Ovary (tissue), 9 donors: ENCODE measurements around the gene FRZB. TPM values are rescaled to one million over a fixed set of nuclear protein-coding genes. Genes with fewer than 3 reads are reported as not detected.

Experiments used
- DNase-seq, 5 donors: peaks; one replicate each; pipeline ENCODE4 v3.0.0-alpha.2; 2019 to 2020
- H3K27ac ChIP-seq, 2 donors: fragments of 200-600 bp; one replicate each; pipeline versions ENCODE4 v1.5.1 to v1.8.0; 2019 to 2022
- H3K27me3 ChIP-seq: fragments of 200-600 bp; one replicate; pipeline ENCODE4 v1.8.0; 2022
- H3K36me3 ChIP-seq: fragments of 200-600 bp; sonication (generic); one replicate; pipeline ENCODE4 v1.5.1; 2019
- H3K4me1 ChIP-seq: one replicate; pipeline ENCODE4 v1.8.1; 2013; ENCODE audit warnings: mild to moderate bottlenecking, moderate library complexity; ENCODE audit not compliant: insufficient read depth
- H3K4me3 ChIP-seq: fragments of 200-600 bp; sonication (generic); one replicate; pipeline ENCODE4 v1.5.1; 2017
- H3K9me3 ChIP-seq, 2 donors: fragments of 200-600 bp in 1 of 2; sonication (generic) in 1 of 2; one replicate each; pipeline versions ENCODE4 v1.5.1 to v1.8.1; 2013 to 2019; ENCODE audit warnings: mild to moderate bottlenecking in 1 of 2, moderate library complexity in 1 of 2
- EP300 ChIP-seq: sonication (generic); formaldehyde crosslinking; IDR thresholded peaks from one replicate; pipeline ENCODE4 v1.6.1; 2017; ENCODE audit warnings: antibody characterized with exemption
- POLR2A ChIP-seq: fragments of 450-650 bp; IDR thresholded peaks from one replicate; pipeline ENCODE4 v1.6.1; 2017; ENCODE audit warnings: antibody characterized with exemption, mild to moderate bottlenecking, moderate library complexity
- WGBS, 3 donors: extraction: QIAGEN DNeasy Blood & Tissue Kit in 1 of 3; methylation state at CpG; one replicate each; pipeline versions ENCODE4 v1.1.5 to v1.1.7; 2013 to 2017; 5-methylcytosine and 5-hydroxymethylcytosine counted together
- intact Hi-C, 4 donors: fragments of 100-400 bp; cut with DNase I; formaldehyde crosslinking; loops; one replicate each; pipeline versions ENCODE4 v1.11.0 to v1.15.1; 2022 to 2023
- polyA plus RNA-seq, 2 donors: library from polyadenylated mRNA; stranded (reverse); fragments of 200-250 nt in 1 of 2; fragments of 350-450 nt in 1 of 2; fragmentation: Illumina TruSeq in 1 of 2; extraction: RNeasy Lipid Tissue Mini Kit (QIAGEN cat#74804) in 1 of 2; gene quantifications; one replicate each; pipeline ENCODE4 v1.2.3, GENCODE V29; 2013 to 2014
- total RNA-seq, 7 donors: library from RNA; depleted of rRNA in 2 of 7; stranded (reverse); fragments of >200 nt in 2 of 7; fragmentation: NEBNext Ultra II Directional in 3 of 7; extraction: Animal tissue kit (Norgen Biotek cat#: 25700) in 3 of 7; gene quantifications; one replicate each; pipeline versions ENCODE4 v1.1.0 to v1.2.4, GENCODE V29; 2016 to 2023
- TF ChIP-seq, protein P1 (sequence below), 3 donors: fragments of 450-650 bp in 2 of 3; fragments of 200-600 bp in 1 of 3; IDR thresholded peaks; one replicate each; pipeline versions ENCODE4 v1.5.1 to v1.8.0; 2016 to 2022; ENCODE audit warnings: antibody characterized with exemption in 3 of 3, mild to moderate bottlenecking in 1 of 3
- donor health status: DM: no; HTN: no; CAD: no; lungs with moderate emphysema.
- donor health status: DM: no; HTN: no; CAD: no.
- donor health status: Bipolar disorder and iron deficiency.
- donor health status: DM: yes; HTN: yes; CAD: no.
- donor health status: DM: no; HTN: no; CAD: no.
- donor health status: DM: yes; HTN: yes; CAD: no.

Gene FRZB
- total and polyA plus RNA-seq, 9 donors, result 2.8 to 22.8 (median 3.9) TPM

DNA sequence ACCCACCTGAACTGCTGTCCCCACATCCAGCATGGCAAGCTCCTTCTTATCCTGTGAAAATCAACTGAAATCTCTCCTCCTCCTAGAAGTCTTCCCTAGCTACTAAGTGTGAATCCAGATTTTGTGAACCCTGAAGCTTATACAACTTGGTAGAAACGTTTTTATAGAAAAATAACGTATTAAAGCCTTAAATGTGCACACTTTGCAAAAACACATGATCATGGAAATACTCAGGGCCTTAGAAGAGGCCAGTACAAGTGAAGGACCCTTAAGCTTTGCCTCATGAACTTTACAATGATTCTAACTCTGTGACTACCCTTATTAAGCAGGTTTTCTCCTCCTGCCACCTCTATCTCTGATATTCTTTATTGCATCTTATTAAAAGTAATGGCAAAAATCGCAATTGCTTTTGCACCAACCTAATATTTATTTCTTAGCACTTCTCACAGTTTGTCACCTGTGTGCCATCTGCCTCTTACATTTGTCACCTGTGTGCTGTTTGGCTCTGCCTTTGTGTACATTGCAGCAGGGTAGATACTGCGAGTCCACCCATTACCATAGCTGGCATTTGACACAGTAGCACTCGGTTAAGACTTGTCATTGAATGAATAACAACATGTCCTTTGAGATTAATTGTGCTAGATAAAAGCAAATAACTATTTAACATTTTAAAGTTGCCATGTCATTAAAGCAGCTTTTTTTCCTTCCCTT lies 42.2 kb downstream of the FRZB start:
- no peaks in the 10 kb centered on the region for H3K36me3 ChIP-seq
- intact Hi-C loops, result no loop called here

DNA sequence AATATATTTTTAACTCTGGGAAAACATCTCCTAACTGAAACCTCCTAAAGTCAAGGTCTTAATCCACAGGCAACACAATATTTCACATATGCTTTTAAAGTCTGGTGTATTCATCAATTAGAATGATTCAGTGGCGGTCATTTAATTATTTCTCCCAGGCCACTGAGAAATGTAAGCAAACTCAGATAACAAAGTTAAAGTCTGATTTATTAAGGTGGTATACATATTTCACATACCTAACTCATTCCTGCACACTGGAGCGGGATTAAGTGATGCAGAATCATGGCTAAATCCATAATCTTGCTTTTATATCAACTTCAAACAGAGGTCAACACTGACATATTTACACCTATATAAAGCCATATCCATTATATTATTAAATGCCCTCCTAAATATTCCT lies 43.7 kb downstream of the FRZB start:
- 46 to 62% (median 54%) methylated on average over 2 of the region's 2 CpGs for WGBS, 3 donors
- no peaks in the 10 kb centered on the region for H3K9me3 ChIP-seq

More for the DNA sequence above, 42.2 kb downstream of the FRZB start:
- H3K4me1 ChIP-seq, result no peaks in the 10 kb centered on the region
- H3K4me3 ChIP-seq, result no peak overlapping the region
- H3K27me3 ChIP-seq, result no peaks in the 10 kb centered on the region
- no peak overlapping the region for H3K27ac ChIP-seq
- WGBS, 3 donors, result 77 to 84% (median 78%) methylated on average over 5 of the region's 5 CpGs
- DNase-seq, result no peak
- TF ChIP-seq POLR2A (no peak), EP300 (no peak)
- TF ChIP-seq, protein P1, sequence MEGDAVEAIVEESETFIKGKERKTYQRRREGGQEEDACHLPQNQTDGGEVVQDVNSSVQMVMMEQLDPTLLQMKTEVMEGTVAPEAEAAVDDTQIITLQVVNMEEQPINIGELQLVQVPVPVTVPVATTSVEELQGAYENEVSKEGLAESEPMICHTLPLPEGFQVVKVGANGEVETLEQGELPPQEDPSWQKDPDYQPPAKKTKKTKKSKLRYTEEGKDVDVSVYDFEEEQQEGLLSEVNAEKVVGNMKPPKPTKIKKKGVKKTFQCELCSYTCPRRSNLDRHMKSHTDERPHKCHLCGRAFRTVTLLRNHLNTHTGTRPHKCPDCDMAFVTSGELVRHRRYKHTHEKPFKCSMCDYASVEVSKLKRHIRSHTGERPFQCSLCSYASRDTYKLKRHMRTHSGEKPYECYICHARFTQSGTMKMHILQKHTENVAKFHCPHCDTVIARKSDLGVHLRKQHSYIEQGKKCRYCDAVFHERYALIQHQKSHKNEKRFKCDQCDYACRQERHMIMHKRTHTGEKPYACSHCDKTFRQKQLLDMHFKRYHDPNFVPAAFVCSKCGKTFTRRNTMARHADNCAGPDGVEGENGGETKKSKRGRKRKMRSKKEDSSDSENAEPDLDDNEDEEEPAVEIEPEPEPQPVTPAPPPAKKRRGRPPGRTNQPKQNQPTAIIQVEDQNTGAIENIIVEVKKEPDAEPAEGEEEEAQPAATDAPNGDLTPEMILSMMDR (IDR thresholded peaks at IDR 0.05), result no peak
- H3K9me3 ChIP-seq, result no peaks in the 10 kb centered on the region

DNA sequence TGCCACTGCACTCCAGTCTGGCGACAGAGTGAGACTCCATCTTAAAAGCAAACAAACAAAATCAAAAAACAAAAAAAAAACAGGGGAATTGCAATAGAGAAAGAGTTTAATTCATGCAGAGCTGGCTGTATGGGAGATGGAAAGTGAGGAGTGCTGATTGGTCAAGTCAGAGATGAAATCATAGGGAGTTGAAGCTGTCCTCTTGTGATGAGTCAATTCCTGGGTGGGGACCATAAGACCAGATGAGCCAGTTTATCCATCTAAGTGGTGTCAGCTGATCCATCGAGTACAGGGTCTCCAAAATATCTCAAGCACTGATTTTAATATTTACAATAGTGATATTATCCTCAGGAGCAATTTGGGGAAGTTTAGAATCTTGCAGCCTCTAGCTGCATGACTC lies 45.3 kb downstream of the FRZB start:
- intact Hi-C loops, result no loop called here
- H3K4me3 ChIP-seq, result no peak overlapping the region
- no peaks in the 10 kb centered on the region for H3K9me3 ChIP-seq
- no peaks in the 10 kb centered on the region for H3K4me1 ChIP-seq
- no peaks in the 10 kb centered on the region for H3K36me3 ChIP-seq
- TF ChIP-seq EP300 (no peak), POLR2A (no peak)
- TF ChIP-seq, protein P1 (IDR thresholded peaks at IDR 0.05), result no peak
- H3K27me3 ChIP-seq, result no peaks in the 10 kb centered on the region
- no peak overlapping the region for H3K27ac ChIP-seq
- WGBS, 3 donors, result 62 to 80% (median 64%) methylated on average over 2 of the region's 2 CpGs
- DNase-seq, result no peak

More for the DNA sequence above, 43.7 kb downstream of the FRZB start:
- intact Hi-C loops, result no loop called here
- H3K4me1 ChIP-seq, result no peaks in the 10 kb centered on the region
- H3K4me3 ChIP-seq, result no peak overlapping the region
- no peak for DNase-seq
- no peak overlapping the region for H3K27ac ChIP-seq
- no peaks in the 10 kb centered on the region for H3K36me3 ChIP-seq
- H3K27me3 ChIP-seq, result no peaks in the 10 kb centered on the region
- TF ChIP-seq POLR2A (no peak), EP300 (no peak)
- TF ChIP-seq, protein P1 (IDR thresholded peaks at IDR 0.05), result no peak

DNA sequence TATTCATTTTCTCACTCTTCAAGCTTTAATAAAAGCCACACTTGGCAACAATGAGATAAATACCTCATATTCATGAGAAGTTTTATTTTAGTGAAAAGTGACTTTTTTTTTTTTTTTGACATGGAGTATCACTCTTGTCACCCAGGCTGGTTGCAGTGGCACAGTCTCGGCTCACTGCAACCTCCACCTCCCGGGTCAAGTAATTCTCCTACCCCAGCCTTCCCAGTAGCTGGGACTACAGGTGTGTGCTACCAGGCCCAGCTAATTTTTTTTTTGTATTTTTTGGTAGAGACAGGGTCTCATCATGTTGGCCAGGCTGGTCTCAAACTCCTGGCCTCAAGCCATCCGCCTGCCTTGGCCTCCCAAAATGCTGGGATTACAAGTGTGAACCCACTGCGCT lies 47.0 kb downstream of the FRZB start:
- H3K4me1 ChIP-seq, result no peaks in the 10 kb centered on the region
- intact Hi-C loops, result no loop called here
- H3K36me3 ChIP-seq, result no peaks in the 10 kb centered on the region
- WGBS, 3 donors, result 95% methylated on average over 4 of the region's 4 CpGs
- H3K4me3 ChIP-seq, result no peak overlapping the region
- H3K27ac ChIP-seq, result no peak overlapping the region
- no peaks in the 10 kb centered on the region for H3K27me3 ChIP-seq
- TF ChIP-seq POLR2A (no peak), EP300 (no peak)
- TF ChIP-seq, protein P1 (IDR thresholded peaks at IDR 0.05), result no peak
- no peaks in the 10 kb centered on the region for H3K9me3 ChIP-seq
- DNase-seq, result no peak
